Hepatic stellate cell (primary cell): ENCODE results near the gene DESI2.
"Not testable (repeated sequence)": the region's sequence is repeated elsewhere in the genome, so short reads cannot be mapped to it uniquely, and the experiment has no call there.

Experiments used
- DNase-seq: peaks from one replicate; pipeline ENCODE4 v3.0.0; 2011; ENCODE audit warnings: low spot score

DESI2 gene

GRCh38 chr1:244705261-244706234 is 52.6 kb downstream of the DESI2 start:
- DNase-seq: no peak

- no peak for DNase-seq
Observed at GRCh38 chr1:244709076-244709475, 56.1 kb downstream of the DESI2 start.

DNA sequence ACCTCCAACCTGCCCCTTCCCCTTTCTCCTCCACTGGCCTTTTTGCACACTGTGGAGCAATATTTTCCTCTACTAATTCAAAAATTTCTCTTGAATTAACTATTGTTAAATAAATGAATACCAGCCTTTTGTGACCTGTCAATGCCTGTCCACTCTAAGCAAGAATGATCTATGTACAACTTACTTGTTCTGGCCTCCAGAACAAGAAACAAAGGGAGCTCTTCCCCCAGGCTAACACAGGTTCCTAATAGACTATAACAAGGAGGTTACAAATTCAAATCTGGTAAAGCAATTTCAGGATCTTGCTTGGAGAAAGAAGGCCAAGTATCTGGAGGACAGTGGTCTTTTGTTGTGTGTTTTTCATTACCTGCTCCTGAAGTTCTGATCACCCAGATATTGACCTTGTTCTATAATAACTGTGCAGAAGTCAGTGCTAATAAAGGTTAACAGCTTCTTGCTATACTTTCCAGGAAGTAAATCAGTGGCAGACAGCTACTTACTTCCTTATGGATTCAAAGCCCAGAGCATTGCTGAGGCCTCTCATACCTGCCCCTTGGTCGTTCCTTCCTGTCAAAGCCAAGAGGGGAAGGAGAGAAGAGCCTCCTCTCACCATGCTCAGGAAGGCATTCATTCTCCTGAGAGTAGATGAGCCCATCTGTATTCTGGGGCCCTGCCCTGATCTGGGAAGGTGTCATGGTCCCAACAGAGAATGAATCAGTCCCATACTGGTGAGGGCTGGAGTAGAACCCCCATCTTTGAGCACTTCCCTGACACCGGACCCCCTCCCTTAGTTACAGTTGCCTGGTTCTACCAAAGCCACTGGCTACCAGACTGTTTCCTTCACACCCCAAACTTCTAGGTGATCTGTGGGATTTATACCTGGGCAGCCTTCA is 56.8 kb downstream of the DESI2 start:
- no peak for DNase-seq

DNA sequence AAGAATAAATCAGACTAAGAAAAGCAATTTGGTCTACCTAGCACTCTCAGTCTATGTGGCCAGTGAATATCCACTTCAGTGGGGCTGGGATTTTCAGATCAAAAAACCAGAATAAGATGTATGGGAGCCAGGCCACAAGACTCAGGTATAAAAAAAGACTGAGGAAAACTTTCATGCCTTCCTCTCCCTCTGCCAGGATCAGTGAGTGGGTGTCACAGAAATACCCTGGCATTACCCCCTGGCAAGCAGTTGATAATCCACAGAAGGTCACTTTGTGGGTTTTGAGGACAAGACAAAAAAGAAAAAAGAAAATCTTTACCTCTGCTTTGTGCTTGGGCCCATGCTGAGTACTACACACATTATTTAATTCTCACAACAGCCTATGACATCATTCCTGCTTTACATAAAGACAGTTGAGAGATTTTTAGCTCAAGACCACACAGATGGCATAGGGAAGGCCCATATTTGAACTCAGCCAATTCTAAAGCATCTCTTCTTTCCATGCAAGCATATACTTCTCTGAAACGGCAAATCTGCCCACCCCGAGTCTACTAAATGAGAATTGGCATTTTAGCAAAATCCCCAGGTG is 57.6 kb downstream of the DESI2 start:
- no peak for DNase-seq

GRCh38 chr1:244712669-244713068 is 59.7 kb downstream of the DESI2 start:
- DNase-seq: no peak

- DNase-seq: no peak
Observed at GRCh38 chr1:244713332-244713731, 60.4 kb downstream of the DESI2 start.

GRCh38 chr1:244727871-244728474 is 75.0 kb downstream of the DESI2 start:
- DNase-seq: no peak

GRCh38 chr1:244730153-244730933 is 77.4 kb downstream of the DESI2 start:
- DNase-seq: peak; percentile 30

- DNase-seq: no peak
Observed at GRCh38 chr1:244730934-244731434, 78.1 kb downstream of the DESI2 start.

GRCh38 chr1:244731651-244732050 is 78.7 kb downstream of the DESI2 start:
- no peak for DNase-seq

DNA sequence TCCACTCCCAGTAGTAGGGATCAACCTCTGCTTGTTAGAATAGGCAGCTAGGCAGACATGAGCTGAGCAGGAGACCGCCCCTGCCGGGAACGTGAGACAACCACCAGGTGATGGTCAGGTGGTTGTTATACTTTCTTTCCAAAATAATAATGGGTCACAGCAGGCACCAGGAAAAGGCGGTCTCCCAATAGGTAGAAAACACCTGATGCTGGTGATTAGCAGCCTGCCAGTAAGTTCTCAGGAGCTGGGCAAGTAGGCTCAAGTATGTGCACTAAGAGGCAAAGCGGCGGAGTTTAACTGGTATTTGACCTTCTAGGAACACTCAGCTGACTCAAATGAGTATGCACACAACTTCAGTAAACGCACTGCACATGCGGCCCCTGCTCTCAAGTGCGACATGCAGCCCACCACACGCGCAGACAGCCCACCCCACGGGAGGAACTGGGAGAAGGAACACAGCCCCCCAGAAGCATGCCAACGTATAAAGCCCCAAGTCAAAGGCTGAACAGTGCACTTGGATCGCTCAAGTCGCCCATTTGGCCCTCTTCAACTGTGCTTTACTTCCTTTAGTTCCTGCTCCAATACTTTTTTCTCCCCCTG is 80.0 kb downstream of the DESI2 start:
- no peak for DNase-seq

GRCh38 chr1:244735404-244735803 is 82.5 kb downstream of the DESI2 start:
- no peak for DNase-seq

GRCh38 chr1:244735876-244736561 is 83.1 kb downstream of the DESI2 start:
- DNase-seq: no peak

DNA sequence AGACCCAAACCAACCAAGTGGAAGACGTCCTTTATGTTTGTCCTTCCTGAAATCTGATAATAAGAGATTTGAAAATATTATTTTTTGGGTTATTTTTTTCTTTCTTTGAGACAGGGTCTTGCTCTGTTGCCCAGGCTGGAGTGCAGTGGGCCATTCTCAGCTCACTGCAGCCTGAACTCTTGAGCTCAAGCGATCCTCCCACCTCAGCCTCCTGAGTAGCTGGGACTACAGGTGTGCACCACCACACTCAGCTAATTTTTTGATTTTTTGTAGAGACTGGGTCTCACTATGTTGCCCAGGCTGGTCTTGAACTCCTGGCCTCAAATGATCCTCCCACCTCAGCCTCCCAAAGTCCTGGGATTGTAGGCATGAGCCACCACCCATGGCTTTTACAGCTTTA is 86.2 kb downstream of the DESI2 start:
- not testable (repeated sequence) for DNase-seq

- not testable (repeated sequence) for DNase-seq
Observed at GRCh38 chr1:244740027-244740617, 87.2 kb downstream of the DESI2 start.

GRCh38 chr1:244741692-244742091 is 88.8 kb downstream of the DESI2 start:
- DNase-seq: no peak

DNA sequence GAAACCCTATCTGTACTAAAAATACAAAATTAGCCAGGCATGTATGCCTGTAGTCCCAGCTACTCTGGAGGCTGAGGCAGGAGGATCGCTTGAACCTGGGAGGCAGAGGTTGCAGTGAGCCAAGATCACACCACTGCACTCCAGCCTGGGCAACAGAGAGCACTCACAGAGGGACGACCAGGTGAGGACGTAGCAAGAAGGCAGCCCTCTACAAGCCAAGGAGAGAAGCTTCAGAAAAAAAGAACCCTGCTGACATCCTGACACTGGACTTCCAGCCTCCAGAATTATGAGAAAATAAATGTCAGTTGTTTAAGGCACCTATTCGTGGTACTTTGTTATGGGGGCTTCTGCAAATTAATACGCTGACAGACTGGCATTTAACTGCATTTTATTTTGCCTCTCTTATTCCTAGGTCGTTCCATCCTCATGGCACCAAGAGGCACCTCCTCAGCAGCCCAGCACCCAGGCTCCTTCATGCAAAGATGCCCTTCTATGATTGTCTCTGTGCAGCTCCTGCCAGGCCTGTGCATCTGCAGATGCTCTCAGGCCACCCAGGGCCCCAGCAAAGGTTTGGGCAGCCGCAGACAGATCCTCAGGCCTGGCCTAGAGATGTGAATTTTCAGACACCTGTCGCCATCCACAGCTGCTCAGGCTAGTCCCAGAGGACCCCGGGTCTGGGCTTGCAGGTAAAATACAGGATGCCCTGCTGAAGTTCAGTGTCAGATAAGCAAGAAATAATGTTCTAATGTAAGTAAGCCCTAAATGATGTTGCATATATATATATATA is 96.5 kb downstream of the DESI2 start:
- no peak for DNase-seq

GRCh38 chr1:244751271-244751895 is 98.5 kb downstream of the DESI2 start:
- DNase-seq: no peak
